22Rv1 (cell line): Measurements from ENCODE around the gene RETREG3.

ENCODE experiments used
- CTCF ChIP-seq: fragments of 450-650 bp; IDR thresholded peaks from 2 replicates; pipeline ENCODE4 v1.5.1; 2017; ENCODE audit warnings: mild to moderate bottlenecking
- ZFX ChIP-seq: fragments of 450-650 bp; IDR thresholded peaks from 2 replicates; pipeline ENCODE4 v1.6.1; 2017; ENCODE audit warnings: antibody characterized with exemption, borderline replicate concordance

- no peak for TF ChIP-seq CTCF
- TF ChIP-seq ZFX, result no peak
Observed at GRCh38 chr17:42564815-42565522, 44.2 kb downstream of the RETREG3 start.
